Gastroesophageal sphincter (tissue), 4 donors: ENCODE measurements around the gene TM4SF18. TPM values are rescaled to one million over a fixed set of nuclear protein-coding genes. Genes with fewer than 3 reads are reported as not detected.

Experiments
- ATAC-seq: fragments of 150-250 bp; one replicate; pipeline ENCODE4 v1.9.1; 2016; ENCODE audit warnings: mild to moderate bottlenecking, moderate library complexity
- H3K27ac ChIP-seq, 4 donors: fragments of 200-600 bp; sonication (generic) in 3 of 4; 1 replicate in 3 of 4; 2 replicates in 1 of 4; pipeline ENCODE4 v1.5.1; 2016 to 2019
- H3K27me3 ChIP-seq: fragments of 200-600 bp; sonication (generic); one replicate; pipeline ENCODE4 v1.5.1; 2019
- H3K36me3 ChIP-seq, 2 donors: fragments of 200-600 bp; sonication (generic); one replicate each; pipeline ENCODE4 v1.5.1; 2019; ENCODE audit warnings: control low read depth in 1 of 2
- H3K4me1 ChIP-seq, 3 donors: fragments of 200-600 bp; sonication (generic); 1 replicate in 2 of 3; 2 replicates in 1 of 3; pipeline ENCODE4 v1.5.1; 2016 to 2019; ENCODE audit warnings: control low read depth in 2 of 3
- H3K4me3 ChIP-seq, 2 donors: fragments of 200-600 bp; sonication (generic); one replicate each; pipeline ENCODE4 v1.5.1; 2019; ENCODE audit warnings: mild to moderate bottlenecking in 1 of 2, moderate library complexity in 1 of 2
- H3K9me3 ChIP-seq, 3 donors: fragments of 200-600 bp; sonication (generic); one replicate each; pipeline ENCODE4 v1.5.1; 2017 to 2019; ENCODE audit warnings: control low read depth in 2 of 3
- CTCF ChIP-seq, 4 experiments: fragments of 200-600 bp in 2 of 4; fragments of 450-650 bp in 2 of 4; sonication (generic) in 1 of 4; IDR thresholded peaks; one replicate each; pipeline ENCODE4 v1.5.1; 2017 to 2019; ENCODE audit warnings: antibody characterized with exemption in 4 of 4, mild to moderate bottlenecking in 2 of 4, moderate library complexity in 2 of 4
- EP300 ChIP-seq: sonication (generic); formaldehyde crosslinking; IDR thresholded peaks from one replicate; pipeline ENCODE4 v1.6.1; 2017; ENCODE audit warnings: antibody characterized with exemption, mild to moderate bottlenecking
- POLR2A ChIP-seq, 2 donors: fragments of 450-650 bp; IDR thresholded peaks; one replicate each; pipeline ENCODE4 v1.6.1; 2017; ENCODE audit warnings: antibody characterized with exemption in 2 of 2, mild to moderate bottlenecking in 2 of 2, moderate library complexity in 1 of 2
- POLR2AphosphoS5 ChIP-seq: sonication (generic); formaldehyde crosslinking; IDR thresholded peaks from one replicate; pipeline ENCODE4 v1.6.1; 2017; ENCODE audit warnings: antibody characterized with exemption
- WGBS, 2 donors: methylation state at CpG; one replicate each; pipeline ENCODE4 v1.1.5; 2018; ENCODE audit warnings: low coverage in 1 of 2; 5-methylcytosine and 5-hydroxymethylcytosine counted together
- total RNA-seq, 4 donors: library from RNA; depleted of rRNA; stranded (reverse); fragments of >200 nt; gene quantifications; one replicate each; pipeline ENCODE4 v1.1.0, GENCODE V29; 2016

The TM4SF18 gene
- total RNA-seq, 4 donors from 2014 or later: 1.7 to 10.2 (median 7.1) TPM

GRCh38 chr3:149271669-149272068 is 61.8 kb downstream of the TM4SF18 start:
- no peak for TF ChIP-seq CTCF (IDR thresholded peaks at IDR 0.05)
- no peak for TF ChIP-seq EP300
- no peak for TF ChIP-seq POLR2AphosphoS5
- no peak for TF ChIP-seq POLR2A (IDR thresholded peaks at IDR 0.05)
- no peaks in the 10 kb centered on the region for H3K27me3 ChIP-seq
- 92% methylated on average over 6 of the region's 6 CpGs; no CpG with 5 or more reads in 1 of the 2 donors for WGBS, 2 donors
- H3K27ac ChIP-seq: no peak overlapping the region
- no peak overlapping the region for H3K4me3 ChIP-seq
- peaks cover 0 to 18% (median 3%) of the 10 kb centered on the region in 3 donors for H3K4me1 ChIP-seq
- no peak for ATAC-seq
- no peaks in the 10 kb centered on the region for H3K36me3 ChIP-seq
- H3K9me3 ChIP-seq: no peaks in the 10 kb centered on the region

DNA sequence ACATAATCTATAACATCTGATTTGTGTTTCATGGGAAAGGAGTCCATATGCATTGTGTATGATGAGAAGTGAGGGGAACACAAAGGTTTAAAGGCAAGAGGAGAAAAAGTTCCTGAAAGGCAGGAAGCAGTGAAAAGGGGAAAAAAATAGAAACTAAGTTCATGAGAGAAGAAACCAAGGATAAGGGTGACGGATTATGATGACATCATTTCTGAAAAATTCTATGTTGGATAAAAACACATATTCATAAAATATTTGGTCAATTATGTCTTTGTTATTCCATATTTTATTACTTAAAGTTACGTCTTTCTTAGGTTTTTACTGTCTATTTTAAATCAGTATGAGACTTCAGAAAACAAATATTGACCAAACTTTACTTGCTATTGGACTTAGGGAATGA is 63.3 kb downstream of the TM4SF18 start:
- Histone ChIP-seq H3K4me3 (no peak overlapping the region), H3K4me1 (peaks cover 0 to 18% (median 3%) of the 10 kb centered on the region in 3 donors), H3K27me3 (no peaks in the 10 kb centered on the region), H3K9me3 (no peaks in the 10 kb centered on the region), H3K36me3 (no peaks in the 10 kb centered on the region), H3K27ac (no peak overlapping the region)
- 55 to 57% methylated on average over 2 of the region's 2 CpGs for WGBS, 2 donors
- no peak for TF ChIP-seq POLR2A (IDR thresholded peaks at IDR 0.05)
- no peak for TF ChIP-seq CTCF (IDR thresholded peaks at IDR 0.05)
- no peak for TF ChIP-seq EP300
- TF ChIP-seq POLR2AphosphoS5: no peak
- no peak for ATAC-seq

GRCh38 chr3:149269687-149270086 is 63.7 kb downstream of the TM4SF18 start:
- H3K27ac ChIP-seq: no peak overlapping the region
- H3K36me3 ChIP-seq: no peaks in the 10 kb centered on the region
- TF ChIP-seq EP300: no peak
- TF ChIP-seq POLR2A (IDR thresholded peaks at IDR 0.05): no peak
- TF ChIP-seq POLR2AphosphoS5: no peak
- no peak for TF ChIP-seq CTCF (IDR thresholded peaks at IDR 0.05)
- peaks cover 0 to 18% (median 3%) of the 10 kb centered on the region in 3 donors for H3K4me1 ChIP-seq
- H3K27me3 ChIP-seq: no peaks in the 10 kb centered on the region
- no peak overlapping the region for H3K4me3 ChIP-seq
- 83 to 95% methylated on average over 1 to 2 of the region's 7 CpGs for WGBS, 2 donors
- no peak for ATAC-seq
- no peaks in the 10 kb centered on the region for H3K9me3 ChIP-seq

Other genes starting within 250 kb of the TM4SF18 start
- gene HLTF, start 247.1 kb downstream of the TM4SF18 start, total RNA-seq: 10 to 100 TPM; 18.3 to 28.2 (median 23.0) TPM
- 10 to 100 TPM; 13.7 to 18.3 (median 14.7) TPM for gene HPS3, start 204.0 kb downstream of the TM4SF18 start, total RNA-seq
- 10 to 100 TPM in 2 of 4 donors, 1 to 10 TPM in 2; 2.3 to 44.8 (median 12.5) TPM for gene CP, start 111.8 kb downstream of the TM4SF18 start, total RNA-seq
- gene TM4SF1, start 44.0 kb upstream of the TM4SF18 start, total RNA-seq: 100 to 1,000 TPM in 1 of 4 donors, 10 to 100 TPM in 3; 20.9 to 128 (median 71.9) TPM
- gene TM4SF4, start 141.1 kb upstream of the TM4SF18 start, total RNA-seq: 1 to 10 TPM in 3 of 4 donors, not detected in 1; 1.3 to 3.2 (median 2.2) TPM